Measurements from ENCODE around the gene TCL1A.

The TCL1A gene

DNA sequence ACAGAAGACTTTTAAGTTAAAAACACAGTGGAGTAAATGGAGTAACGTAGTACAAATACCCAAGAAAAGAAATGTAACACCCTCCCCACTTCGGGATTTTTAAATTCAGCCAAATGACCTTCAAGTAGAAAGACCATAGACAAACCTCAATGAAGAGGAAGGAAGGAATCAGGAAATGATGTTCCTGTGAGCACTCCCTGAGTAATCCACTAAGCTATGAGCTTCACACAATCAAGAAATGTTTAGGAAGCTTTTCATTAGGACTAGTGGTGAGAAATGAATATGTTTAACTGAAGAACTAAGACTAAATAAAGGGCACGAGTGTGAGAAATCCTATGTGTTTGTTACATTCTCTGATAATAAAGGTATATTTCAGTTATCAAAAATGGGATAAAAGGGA, 10.1 kb downstream of the TCL1A start:
- DNase-seq = no peak

DNA sequence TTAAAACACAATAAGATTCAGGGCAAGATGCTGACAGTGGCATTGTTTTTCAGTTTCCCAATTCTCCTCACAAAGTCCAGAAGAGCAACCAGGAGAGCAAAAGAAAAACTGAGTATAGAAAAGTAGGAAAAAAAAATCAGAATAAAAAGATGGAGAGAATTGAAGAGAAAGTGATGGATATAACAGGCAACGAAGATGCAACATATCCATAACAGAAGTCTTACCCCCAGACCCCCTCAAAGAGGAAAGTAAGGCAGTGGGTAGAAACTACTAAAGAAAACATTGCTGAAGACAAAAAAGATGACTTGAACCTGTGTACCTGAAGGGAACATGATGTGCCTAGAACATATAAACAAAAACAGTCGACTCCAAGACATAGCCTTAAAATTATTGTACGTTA, 10.6 kb downstream of the TCL1A start:
- DNase-seq = no peak

DNA sequence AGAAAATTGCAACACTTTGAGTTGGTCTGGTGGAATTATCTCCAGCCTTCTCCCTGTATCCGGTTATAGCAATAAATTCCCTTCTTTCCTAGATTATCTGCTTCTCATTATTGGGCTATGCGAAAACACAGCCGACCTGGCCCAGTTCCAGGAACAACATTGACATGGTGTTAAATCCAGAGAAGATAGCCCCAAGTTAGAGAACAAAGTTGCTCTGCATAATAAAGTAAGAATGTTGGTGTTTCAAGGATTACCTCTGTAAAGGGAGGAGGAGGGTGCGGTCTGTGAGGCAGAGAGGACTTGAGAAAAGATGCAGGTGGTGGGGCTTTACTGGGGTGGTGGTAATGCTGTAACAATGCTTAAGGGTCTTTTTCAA, 12.1 kb downstream of the TCL1A start:
- no peak for DNase-seq

DNA sequence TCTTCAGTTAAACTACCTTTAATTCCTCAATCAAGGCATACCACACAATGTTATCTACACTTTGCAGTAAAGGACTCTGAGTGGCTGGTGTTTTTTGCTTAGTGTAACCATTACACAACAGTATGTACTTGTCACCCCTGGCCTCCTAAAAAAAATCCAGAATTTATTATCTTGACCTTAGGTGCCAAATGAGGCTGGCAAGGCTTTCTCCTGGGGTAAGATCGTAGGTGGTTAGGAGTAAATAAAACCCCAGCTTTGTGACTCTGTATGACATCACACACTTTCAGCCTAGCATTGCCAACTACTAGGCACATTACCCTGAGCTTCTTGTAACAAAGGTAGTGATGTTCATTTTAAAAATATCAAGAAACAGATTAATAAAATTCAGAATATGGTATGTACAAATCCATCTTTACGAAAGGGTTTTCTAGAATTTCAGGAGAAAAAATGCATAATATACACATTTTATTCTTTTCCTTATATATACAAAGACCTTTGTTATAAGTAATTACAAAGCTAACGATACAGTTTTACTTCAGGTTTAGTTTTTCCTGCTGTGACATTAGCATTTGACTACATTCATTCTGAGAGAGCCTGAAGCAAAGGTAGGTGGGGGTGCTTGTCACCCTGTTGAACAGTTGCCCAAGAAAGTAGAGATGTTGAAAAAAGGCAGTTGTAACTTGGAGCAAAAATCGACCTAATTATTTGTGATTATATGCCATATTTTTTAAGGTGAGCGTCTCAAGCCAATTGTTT, 13.5 kb downstream of the TCL1A start:
- no peak for DNase-seq

DNA sequence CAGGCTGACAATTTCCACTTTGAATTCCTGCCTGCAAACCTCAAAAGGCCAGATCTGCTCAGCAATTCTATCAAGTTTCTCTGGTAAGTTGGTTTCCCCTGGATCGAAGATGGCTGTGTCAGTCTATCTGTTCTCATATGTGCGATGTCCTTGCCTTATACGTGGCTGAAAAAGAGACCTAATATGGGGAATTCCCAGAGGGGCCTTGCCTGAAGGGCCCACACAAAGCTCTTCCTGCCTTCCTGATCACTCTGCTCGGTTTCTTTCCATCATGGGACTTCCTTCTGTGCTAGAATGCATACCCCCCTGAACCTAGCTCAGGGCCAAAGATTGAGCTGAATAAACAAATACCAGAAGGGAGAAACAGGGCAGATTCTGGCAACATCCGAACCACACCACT, 14.5 kb downstream of the TCL1A start:
- no peak for DNase-seq

DNA sequence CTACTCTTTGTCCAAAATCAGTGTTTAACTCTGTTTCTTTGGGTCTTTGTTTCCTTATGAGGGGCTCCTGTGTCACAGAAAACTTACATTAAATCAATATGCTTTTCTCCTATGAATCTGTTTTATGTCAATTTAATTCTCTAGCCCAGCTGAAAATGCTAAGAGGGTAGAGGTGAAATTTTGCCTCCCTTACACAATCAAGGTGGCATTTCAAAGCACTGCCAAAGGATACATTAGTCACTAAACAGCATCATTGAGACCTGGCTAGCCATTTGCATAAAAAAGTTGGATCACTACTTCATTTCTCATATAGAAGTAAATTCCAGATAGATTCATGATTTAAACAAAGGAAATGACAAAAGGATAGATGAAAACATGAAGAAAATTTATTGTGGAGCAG, 15.6 kb downstream of the TCL1A start:
- DNase-seq = no peak

DNA sequence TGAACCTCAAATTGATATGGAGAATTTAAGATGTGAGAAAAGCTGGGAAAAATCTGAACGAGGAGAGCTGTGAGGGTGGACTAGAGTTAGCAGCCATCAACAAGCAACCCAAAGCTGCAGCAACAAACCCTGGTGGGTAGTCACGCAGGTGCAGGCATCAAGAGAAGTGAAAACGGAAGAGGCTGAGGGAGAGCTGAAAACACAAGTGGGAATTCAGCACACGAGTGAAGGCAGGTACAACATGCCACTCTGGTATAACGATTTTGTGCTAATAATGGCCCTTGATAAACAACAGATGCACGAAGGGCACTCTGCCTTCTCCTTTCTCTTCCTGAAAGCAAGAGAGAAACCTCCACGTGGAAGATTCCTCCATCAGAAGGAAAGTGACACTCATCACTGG, 16.2 kb downstream of the TCL1A start:
- peak in 1 of 2 donors; percentile 30 for DNase-seq

DNA sequence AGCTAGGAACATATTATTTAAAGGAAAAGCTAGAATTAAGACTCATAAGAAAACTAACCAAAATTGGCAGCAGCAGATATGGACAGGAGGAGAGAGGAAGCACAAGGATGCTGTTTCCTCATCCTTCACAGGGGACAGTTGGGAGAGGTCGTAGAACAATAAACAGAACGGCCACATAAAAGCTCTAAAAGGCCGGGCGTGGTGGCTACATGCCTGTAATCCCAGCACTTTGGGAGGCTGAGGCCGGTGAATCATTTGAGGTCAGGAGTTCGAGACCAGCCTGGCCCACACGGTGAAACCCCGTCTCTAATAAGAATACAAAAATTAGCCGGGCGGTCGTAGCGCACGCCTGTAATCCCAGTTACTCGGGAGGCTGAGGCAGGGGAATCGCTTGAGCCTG, 17.2 kb downstream of the TCL1A start:
- DNase-seq = no peak

DNA sequence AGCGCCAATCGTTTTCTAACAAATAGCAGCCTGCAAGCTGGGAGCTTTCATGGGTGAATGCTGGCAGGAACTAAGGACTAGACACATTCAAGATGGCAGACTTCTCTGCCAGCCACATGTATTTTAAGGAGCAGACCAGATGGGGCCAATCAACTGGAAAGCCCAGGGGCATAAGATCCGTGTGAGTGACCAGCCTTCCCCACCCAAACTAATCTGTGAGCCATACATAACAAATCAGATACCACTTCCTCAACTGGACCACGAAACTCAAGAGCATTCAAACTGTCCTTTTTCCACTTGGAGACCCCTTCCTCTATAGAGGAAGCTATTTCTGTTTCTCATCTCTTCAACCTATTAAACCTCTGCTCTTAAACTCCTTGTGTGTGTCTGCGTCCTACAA, 18.0 kb downstream of the TCL1A start:
- DNase-seq = peak in 1 of 2 donors; percentile 22

DNA sequence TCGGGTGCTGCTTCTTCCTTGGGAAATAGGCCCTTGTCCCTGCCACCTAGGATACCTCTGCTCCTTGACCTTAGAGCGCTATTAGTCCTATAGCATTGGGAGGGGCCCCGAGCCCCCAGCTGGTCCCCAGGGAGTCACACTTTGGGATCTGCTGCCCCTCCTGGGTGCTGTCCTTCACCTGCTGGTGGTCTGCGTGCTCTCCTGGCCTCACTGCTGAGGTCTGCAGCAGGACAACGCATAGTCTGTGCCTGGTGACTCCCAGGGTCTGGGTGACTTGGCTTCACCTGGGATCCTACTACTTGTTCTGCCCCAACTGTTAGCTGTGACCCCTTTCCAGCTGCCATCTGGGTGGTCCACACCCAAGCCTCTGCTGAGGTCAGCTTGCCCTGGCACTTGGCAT, 18.9 kb downstream of the TCL1A start:
- no peak for DNase-seq

DNA sequence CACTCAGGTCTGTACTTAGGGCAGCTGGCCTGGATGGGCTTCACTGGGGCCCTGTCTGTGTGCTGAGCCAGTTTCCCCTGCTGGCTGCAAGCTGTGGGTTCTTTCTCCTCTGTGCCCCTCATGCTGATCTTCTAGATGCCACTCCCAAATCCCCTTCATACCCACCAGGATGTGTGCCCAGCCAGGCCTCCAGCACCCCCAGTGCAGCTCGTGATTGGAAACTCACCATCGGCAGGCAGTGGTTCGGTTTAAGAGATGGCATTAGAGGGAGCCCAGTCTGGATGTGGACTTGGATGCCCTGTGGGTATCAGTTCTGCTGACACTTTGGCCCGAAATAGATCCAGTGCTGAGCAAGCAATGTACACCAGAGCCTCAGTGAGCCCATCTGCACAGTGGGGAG, 21.8 kb downstream of the TCL1A start:
- DNase-seq = no peak

DNA sequence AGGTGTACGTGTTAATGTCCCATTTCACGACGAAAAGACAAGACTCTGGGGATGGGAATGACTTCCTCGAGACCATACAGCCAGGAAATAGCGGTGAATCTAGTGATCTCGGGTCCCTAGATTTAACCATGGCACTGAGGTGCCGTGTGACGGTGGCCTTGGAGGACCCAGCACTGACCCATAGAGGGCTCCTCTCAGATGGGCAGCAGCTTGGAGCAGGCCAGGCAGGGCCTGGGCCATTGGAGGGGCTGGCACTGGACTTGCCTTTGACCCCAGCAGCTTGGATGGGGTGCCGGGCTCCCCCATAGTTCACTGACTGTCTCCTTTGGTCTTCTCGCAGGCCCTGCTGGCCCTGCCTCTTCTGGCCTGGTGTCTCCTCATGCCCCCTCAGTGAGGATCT, 22.3 kb downstream of the TCL1A start:
- no peak for DNase-seq

DNA sequence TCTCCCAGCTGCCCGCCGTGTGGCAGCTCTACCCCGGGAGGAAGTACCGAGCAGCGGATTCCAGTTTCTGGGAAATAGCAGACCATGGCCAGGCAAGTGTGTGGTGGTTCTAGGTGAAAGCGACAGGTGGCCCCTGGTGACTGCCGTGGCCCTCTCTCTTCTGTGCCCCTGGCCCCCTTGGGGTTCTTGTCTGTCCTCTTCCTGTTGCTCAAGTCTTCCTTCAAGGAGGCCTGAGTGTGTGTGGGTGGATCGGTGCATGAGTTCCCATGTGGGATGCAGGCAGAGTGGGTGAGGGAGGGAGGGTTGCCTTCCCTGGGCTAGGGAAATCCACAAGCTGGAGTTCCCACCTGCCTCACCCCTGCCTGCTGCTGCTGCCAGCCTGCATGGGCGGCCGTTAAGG, 23.1 kb downstream of the TCL1A start:
- DNase-seq = no peak

DNA sequence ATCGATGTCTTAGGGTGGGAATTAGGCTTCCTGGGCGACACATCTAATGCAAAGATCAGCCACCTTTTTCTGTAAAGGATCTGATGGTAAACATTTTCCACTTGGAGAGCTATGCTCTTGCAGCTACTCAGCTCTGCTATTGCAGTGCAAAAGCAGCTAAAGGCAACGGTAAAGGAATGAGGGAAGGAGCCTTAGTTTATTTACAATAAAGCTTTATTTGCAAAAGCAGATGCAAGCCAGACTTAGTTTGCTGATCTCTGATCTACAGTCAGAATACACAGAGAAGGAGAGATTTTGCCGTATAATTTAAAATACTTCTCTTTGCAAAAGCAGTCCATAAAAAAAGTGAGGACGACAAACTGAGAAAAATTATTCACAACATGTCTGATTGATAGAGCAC, 24.5 kb downstream of the TCL1A start:
- no peak for DNase-seq

DNA sequence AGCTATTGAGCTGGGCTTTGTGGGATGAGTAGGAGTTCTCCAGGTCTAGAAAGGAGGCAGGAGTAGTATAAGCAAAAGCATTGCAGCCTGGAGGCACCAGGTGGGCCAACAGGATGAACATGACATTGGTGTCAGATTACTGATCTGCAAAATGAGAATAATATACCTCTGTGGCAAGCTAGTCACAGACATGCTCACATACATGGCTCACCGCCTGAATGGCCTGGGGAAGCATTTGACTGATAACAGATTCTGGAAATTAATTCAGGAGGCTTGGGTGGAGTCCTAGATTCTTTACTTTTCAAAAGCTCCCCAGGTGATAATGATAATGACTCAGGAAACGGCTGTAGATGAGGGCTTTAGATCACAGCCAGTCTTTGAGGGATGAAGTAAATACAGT, 27.0 kb downstream of the TCL1A start:
- DNase-seq = no peak

DNA sequence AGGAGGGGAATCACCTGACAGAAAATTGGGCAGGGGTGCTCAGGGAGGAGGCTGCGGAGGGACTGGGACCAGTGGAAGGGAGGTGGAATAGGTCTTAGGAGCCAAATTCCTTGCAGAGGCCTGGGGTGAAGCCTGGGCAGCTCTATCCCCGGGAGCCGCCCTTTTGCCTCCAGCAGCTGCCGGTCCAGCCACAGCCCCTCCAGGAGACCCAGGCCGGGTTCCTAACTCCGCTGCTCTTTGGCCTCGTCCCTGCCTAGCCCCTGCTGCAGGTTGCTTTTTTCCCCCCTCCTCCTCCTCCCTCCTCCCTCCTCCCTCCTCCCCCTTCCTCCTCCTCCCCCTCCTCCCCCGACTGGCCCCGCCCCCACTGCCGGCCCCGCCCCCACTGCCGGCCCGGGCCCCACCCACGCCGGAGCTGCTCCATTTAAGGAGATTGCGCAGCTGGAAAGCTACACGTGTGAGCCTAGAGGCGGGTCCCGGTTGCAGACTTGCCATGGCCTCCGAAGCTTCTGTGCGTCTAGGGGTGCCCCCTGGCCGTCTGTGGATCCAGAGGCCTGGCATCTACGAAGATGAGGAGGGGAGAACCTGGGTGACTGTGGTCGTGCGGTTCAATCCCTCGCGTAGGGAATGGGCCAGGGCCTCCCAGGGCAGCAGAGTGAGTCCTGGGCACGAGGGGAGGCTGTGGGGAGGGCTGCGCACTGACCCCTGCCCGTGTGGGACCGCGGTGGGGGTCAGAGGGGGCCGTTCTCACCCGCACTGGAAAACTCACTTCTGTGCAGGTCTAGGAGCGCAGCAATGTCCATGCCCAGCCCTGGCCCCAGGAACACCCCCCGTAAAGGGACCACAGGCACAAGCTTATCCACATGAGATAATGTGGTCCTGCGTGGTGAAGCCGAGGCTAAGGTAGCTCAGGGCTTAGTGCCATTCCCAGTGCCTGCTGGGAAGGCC, 27.7 kb downstream of the TCL1A start, which contains the start of gene TCL1B:
TSS of gene TCL1B (plus strand) at position 449 of the 945 bp plus-strand sequence. CDS start at position 491, 42 bp downstream.
- no peak for DNase-seq

DNA sequence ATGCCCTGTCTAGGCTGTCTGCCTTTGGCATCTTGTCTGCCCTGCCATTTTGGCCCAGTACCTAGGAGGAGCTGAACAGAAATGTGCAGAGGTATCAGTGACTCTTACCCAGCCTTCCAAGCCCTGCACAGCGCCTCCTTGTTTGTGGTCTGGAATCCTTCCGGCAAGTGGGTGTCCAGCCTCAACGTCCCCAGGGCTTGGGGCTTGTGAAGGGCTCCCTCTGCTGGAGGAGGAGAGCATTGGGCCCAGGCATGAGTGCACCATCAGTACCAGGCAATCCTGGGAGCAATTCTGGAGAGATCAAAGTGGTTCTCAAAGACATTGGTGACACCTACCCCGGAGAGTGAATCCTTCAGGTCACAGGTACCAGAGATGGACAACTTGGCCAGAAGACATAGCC, 30.1 kb downstream of the TCL1A start:
- DNase-seq = peak in 1 of 2 donors; percentile 21

DNA sequence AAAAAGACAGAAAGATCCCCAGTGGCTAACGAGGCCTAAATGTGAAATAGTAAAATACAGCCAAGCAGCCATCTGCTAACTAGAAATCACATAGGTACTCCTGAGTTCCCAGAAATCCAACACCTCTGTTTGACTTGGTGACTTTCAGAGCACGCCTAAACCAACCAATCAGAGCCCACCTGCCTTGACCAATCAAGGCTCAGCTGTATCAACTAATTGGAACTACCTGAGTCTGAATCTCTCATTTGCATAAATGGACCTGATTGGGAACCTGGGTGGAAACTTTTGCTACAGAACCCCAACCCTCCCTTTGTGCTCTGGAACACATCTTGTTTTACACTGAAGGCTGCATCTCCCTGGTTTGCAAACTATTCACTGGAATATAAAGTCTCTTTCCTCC, 32.8 kb downstream of the TCL1A start:
- DNase-seq = no peak

DNA sequence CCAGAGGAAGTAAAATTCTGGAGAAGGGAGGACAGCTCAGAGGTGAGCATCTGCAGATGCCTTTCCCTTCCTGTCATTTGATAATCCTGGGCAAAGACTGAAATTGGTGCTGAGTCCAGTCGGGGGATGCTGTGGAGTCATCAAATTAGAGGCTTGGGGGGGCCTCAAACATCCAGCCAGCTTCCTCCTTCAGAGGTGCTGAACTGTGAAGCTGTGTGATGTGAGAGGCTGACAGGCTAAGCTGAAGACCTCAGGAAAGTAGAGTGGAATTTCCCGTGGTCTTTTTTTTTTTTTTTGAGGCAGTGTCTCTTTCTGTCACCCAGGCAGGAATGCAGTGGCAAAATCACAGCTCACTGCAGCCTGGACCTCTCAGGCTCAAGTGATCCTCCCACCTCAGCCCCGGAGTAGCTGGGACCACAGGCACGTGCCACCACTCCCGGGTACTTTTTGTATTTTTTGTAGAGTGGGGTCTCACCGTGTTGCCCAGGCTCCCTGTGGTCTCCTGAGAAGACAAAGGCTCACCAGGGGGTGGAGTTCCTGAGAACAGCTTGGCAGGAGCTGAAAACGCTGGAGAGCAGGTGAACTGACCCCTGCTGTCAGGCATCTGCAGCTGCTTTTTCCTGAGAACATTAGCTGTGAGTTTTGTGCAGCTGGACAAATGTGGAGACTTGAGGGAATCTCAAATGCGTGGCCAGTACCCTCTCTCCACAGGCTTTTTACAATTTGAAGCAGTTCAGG, 33.8 kb downstream of the TCL1A start:
- no peak for DNase-seq

DNA sequence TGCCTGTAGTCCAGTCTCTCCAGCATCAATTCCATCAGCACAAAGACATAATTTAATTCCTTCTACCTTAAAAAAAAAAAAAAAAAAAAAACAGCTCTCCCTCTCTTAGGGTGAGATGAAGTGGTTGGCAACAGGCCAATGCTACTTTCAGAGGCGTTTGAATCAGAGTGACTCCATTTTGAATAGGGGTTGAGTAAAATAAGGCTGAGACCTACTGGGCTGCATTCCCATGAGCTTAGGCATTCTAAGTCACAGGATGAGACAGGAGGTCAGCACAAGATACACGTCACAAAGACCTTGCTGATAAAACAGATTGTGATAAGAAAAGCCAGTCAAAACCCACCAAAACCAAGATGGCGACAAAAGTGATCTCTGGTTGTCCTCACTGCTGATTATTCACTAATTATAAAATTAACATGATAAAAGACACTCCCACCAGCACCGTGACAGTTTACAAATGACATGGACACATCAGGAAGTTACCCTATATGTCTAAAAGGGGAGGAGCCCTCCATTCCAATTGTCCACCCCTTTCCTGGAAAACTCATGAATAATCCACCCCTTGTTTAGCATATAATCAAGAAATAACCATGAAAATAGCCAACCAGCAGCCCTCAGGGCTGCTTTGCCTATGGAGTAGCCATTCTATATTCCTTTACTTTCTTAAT, 34.6 kb downstream of the TCL1A start:
- DNase-seq = no peak

DNA sequence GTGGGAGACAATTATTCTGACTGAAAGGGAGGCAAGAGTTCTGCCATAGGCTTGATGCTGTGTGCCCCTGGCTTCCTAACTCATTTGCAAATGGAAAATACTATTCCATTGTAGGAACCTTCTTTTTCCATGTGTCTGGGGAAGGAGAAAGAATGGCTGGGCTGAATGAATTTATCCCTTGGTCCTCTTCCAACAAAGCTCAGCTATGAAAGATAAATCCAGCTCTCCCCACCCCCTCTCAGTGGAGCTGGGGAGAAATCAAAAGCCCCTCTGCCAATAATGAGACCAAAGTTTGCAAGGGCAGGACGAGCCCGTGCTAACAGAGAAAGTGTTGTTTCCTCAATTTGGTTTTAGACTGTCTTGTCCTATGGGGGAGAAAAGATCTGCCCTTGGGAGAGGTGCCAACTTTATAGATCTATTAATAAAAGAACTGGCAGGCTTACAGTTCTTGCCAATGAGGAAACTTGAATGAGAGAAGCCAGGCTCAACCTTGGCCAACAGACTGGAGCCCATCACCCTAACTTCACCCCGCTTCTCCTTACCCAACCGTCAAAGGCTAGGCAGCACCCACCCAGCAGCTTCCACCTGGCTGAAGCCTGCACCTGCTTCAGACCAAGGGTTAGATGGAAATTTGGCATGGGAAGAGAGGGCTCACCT, 36.6 kb downstream of the TCL1A start:
- no peak for DNase-seq

DNA sequence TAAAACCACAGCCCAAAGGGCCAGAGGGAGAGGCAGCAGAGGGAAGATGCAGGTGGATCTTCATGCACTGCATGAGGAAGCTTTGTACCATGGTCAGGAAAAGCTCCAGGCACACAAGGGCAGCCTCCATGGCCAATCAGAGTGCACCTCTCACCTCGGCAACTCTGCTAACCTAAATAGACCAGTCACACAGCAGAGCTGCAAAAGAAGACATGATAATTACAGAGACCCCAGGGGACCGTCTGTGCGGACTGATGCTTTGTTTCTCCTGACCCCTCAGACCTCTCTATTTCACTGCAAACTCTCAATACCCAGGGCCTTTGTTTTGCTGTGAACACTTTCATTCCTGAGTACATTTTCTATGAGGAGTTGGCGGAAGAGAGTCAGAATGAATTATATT, 38.4 kb downstream of the TCL1A start:
- DNase-seq = no peak
